HG03039 (cell line): ENCODE measurements around the gene VAT1.

Experiments used
- ATAC-seq: cut with Tn5 transposase; IDR thresholded peaks from one replicate; pipeline ENCODE4 v1.9.1; 2021; ENCODE audit warnings: mild to moderate bottlenecking, moderate library complexity; ENCODE audit not compliant: unreplicated experiment

Gene VAT1

GRCh38 chr17:43027091-43028032 is 5.2 kb upstream of the VAT1 start:
- ATAC-seq: no peak

- ATAC-seq: no peak
Observed at GRCh38 chr17:43026595-43026994, 4.4 kb upstream of the VAT1 start.

- ATAC-seq: no peak
Observed at GRCh38 chr17:43025766-43026537, 3.8 kb upstream of the VAT1 start.

- no peak for ATAC-seq
Observed at GRCh38 chr17:43025290-43025657, 3.1 kb upstream of the VAT1 start.

GRCh38 chr17:43024407-43025289 is 2.5 kb upstream of the VAT1 start, which contains the start of gene RND2:
TSS of gene RND2 (plus strand) at chr17:43025231. CDS start at chr17:43025348, 117 bp downstream.
- ATAC-seq: no peak

- ATAC-seq: no peak
Observed at GRCh38 chr17:43020789-43021740, 1.1 kb downstream of the VAT1 start.

GRCh38 chr17:43020030-43020621 is 2.1 kb downstream of the VAT1 start:
- no peak for ATAC-seq

GRCh38 chr17:43019418-43019817 is 2.8 kb downstream of the VAT1 start:
- no peak for ATAC-seq

GRCh38 chr17:43018932-43019331 is 3.3 kb downstream of the VAT1 start:
- no peak for ATAC-seq

- ATAC-seq: no peak
Observed at GRCh38 chr17:43018008-43018853, 4.0 kb downstream of the VAT1 start.

- ATAC-seq: no peak
Observed at GRCh38 chr17:43016216-43016615, 6.0 kb downstream of the VAT1 start.

GRCh38 chr17:43015579-43015978 is 6.6 kb downstream of the VAT1 start:
- no peak for ATAC-seq

- ATAC-seq: no peak
Observed at GRCh38 chr17:43014649-43015542, 7.3 kb downstream of the VAT1 start.

- no peak for ATAC-seq
Observed at GRCh38 chr17:43014020-43014648, 8.1 kb downstream of the VAT1 start.

- no peak for ATAC-seq
Observed at GRCh38 chr17:43013296-43013695, 8.9 kb downstream of the VAT1 start.

- no peak for ATAC-seq
Observed at GRCh38 chr17:43011728-43012472, 10.3 kb downstream of the VAT1 start.
